HEK293 (cell line): Measurements from ENCODE around the gene DAND5.

Experiments
- CTCF ChIA-PET: fragments of 350-600 bp; formaldehyde crosslinking; extraction: SDS; loops from one replicate; lab custom pipeline; 2021; ENCODE audit warnings: antibody characterized with exemption; lab: Yijun Ruan, JAX
- POLR2A ChIA-PET: fragments of 300-600 bp; formaldehyde crosslinking; extraction: SDS; loops from one replicate; lab custom pipeline; 2020; ENCODE audit warnings: antibody characterized with exemption, inconsistent platforms; lab: Yijun Ruan, JAX
- H3K27ac ChIP-seq: fragments of 200-500 bp; sonication (Bioruptor generic); 2 replicates; pipeline ENCODE4 v1.5.1; 2014; ENCODE audit warnings: low read depth, low read length, control low read depth, inconsistent platforms; ENCODE audit errors: extremely low read depth
- H3K36me3 ChIP-seq, 2 experiments: fragments of 200-500 bp in 1 of 2; sonication (Bioruptor generic) in 1 of 2; 1 replicate in 1 of 2; 2 replicates in 1 of 2; pipeline ENCODE4 v1.5.1; 2014 to 2017; ENCODE audit warnings: inconsistent platforms in 2 of 2, low read length in 2 of 2; ENCODE audit not compliant: control insufficient read depth in 2 of 2, insufficient read depth in 1 of 2
- H3K4me1 ChIP-seq: fragments of 200-500 bp; sonication (Bioruptor generic); 2 replicates; pipeline ENCODE4 v1.5.1; 2014; ENCODE audit warnings: mild to moderate bottlenecking, low read length, inconsistent platforms; ENCODE audit not compliant: control insufficient read depth, insufficient read depth
- H3K4me3 ChIP-seq: 2 replicates; pipeline ENCODE4 v1.5.1; 2011; ENCODE audit warnings: low read depth, mild to moderate bottlenecking, control low read depth, low read length, moderate library complexity
- H3K9me3 ChIP-seq: fragments of 200-500 bp; sonication (Bioruptor generic); 2 replicates; pipeline ENCODE4 v1.5.1; 2014; ENCODE audit warnings: low read depth, low read length, inconsistent platforms; ENCODE audit not compliant: control insufficient read depth, insufficient read depth
- OSR2 ChIP-seq: fragments of 450-650 bp; formaldehyde crosslinking; IDR thresholded peaks from 2 replicates; pipeline ENCODE4 v1.5.1; 2016; ENCODE audit warnings: missing biosample characterization, missing genetic modification characterization
- PRDM1 ChIP-seq: fragments of 450-650 bp; formaldehyde crosslinking; IDR thresholded peaks from 2 replicates; pipeline ENCODE4; 2016; ENCODE audit warnings: missing biosample characterization, missing genetic modification characterization
- ZBTB48 ChIP-seq: fragments of 450-650 bp; formaldehyde crosslinking; IDR thresholded peaks from 2 replicates; pipeline ENCODE4 v1.5.1; 2016; ENCODE audit warnings: missing biosample characterization, missing genetic modification characterization
- ZBTB7A ChIP-seq: fragments of 450-650 bp; formaldehyde crosslinking; IDR thresholded peaks from 2 replicates; pipeline ENCODE4 v1.5.1; 2016; ENCODE audit warnings: low read depth, missing biosample characterization, missing genetic modification characterization
- ZFP69B ChIP-seq: fragments of 450-650 bp; formaldehyde crosslinking; IDR thresholded peaks from 2 replicates; pipeline ENCODE4 v1.5.1; 2016; ENCODE audit warnings: missing biosample characterization, missing genetic modification characterization
- ZNF133 ChIP-seq: fragments of 450-650 bp; formaldehyde crosslinking; IDR thresholded peaks from 2 replicates; pipeline ENCODE4 v1.5.1; 2016; ENCODE audit warnings: missing biosample characterization, missing genetic modification characterization
- ZNF18 ChIP-seq: fragments of 450-650 bp; formaldehyde crosslinking; IDR thresholded peaks from 2 replicates; pipeline ENCODE4 v1.5.1; 2016; ENCODE audit warnings: missing biosample characterization, missing genetic modification characterization
- ZNF223 ChIP-seq: fragments of 450-650 bp; formaldehyde crosslinking; IDR thresholded peaks from 2 replicates; pipeline ENCODE4 v1.5.1; 2016; ENCODE audit warnings: missing biosample characterization, missing genetic modification characterization
- ZNF366 ChIP-seq: fragments of 450-650 bp; formaldehyde crosslinking; conservative IDR thresholded peaks from 2 replicates; pipeline ENCODE4 v1.5.1; 2016; ENCODE audit warnings: missing biosample characterization, missing genetic modification characterization
- ZNF394 ChIP-seq: fragments of 450-650 bp; formaldehyde crosslinking; IDR thresholded peaks from 2 replicates; pipeline ENCODE4 v1.5.1; 2016; ENCODE audit warnings: missing biosample characterization, missing genetic modification characterization, mild to moderate bottlenecking, moderate library complexity, borderline replicate concordance
- ZNF426 ChIP-seq: fragments of 450-650 bp; formaldehyde crosslinking; IDR thresholded peaks from 2 replicates; pipeline ENCODE4 v1.5.1; 2017; ENCODE audit warnings: missing biosample characterization, missing genetic modification characterization, mild to moderate bottlenecking, inconsistent platforms, moderate library complexity
- ZNF521 ChIP-seq: fragments of 450-650 bp; formaldehyde crosslinking; IDR thresholded peaks from 2 replicates; pipeline ENCODE4 v1.5.1; 2017; ENCODE audit warnings: missing biosample characterization, mild to moderate bottlenecking, missing genetic modification characterization
- ZNF558 ChIP-seq: fragments of 450-650 bp; formaldehyde crosslinking; IDR thresholded peaks from 2 replicates; pipeline ENCODE4 v1.5.1; 2016; ENCODE audit warnings: missing biosample characterization, missing genetic modification characterization
- ZNF596 ChIP-seq: fragments of 450-650 bp; IDR thresholded peaks from 2 replicates; pipeline ENCODE4 v1.5.0; 2018; ENCODE audit warnings: missing biosample characterization, mild to moderate bottlenecking, missing genetic modification characterization, moderate library complexity
- ZNF600 ChIP-seq: fragments of 450-650 bp; formaldehyde crosslinking; IDR thresholded peaks from 2 replicates; pipeline ENCODE4 v1.5.1; 2016; ENCODE audit warnings: missing biosample characterization, missing genetic modification characterization
- ZNF623 ChIP-seq: fragments of 450-650 bp; formaldehyde crosslinking; IDR thresholded peaks from 2 replicates; pipeline ENCODE4 v1.5.1; 2016; ENCODE audit warnings: missing biosample characterization, missing genetic modification characterization
- ZNF629 ChIP-seq: fragments of 450-650 bp; formaldehyde crosslinking; IDR thresholded peaks from 2 replicates; pipeline ENCODE4 v1.5.1; 2017; ENCODE audit warnings: missing biosample characterization, missing genetic modification characterization
- ZNF704 ChIP-seq: fragments of 450-650 bp; formaldehyde crosslinking; IDR thresholded peaks from 2 replicates; pipeline ENCODE4 v1.5.1; 2016; ENCODE audit warnings: missing biosample characterization, missing genetic modification characterization
- ZNF707 ChIP-seq: fragments of 450-650 bp; formaldehyde crosslinking; IDR thresholded peaks from 2 replicates; pipeline ENCODE4 v1.5.1; 2016; ENCODE audit warnings: missing biosample characterization, missing genetic modification characterization
- ZNF76 ChIP-seq: fragments of 450-650 bp; formaldehyde crosslinking; IDR thresholded peaks from 2 replicates; pipeline ENCODE4; 2016; ENCODE audit warnings: low read depth, missing biosample characterization, missing genetic modification characterization, borderline replicate concordance
- ZNF785 ChIP-seq: fragments of 450-650 bp; formaldehyde crosslinking; IDR thresholded peaks from 2 replicates; pipeline ENCODE4 v1.5.1; 2016; ENCODE audit warnings: missing biosample characterization, missing genetic modification characterization

DAND5 gene

GRCh38 chr19:12997179-12997966 is 28.0 kb downstream of the DAND5 start:
- H3K4me1 ChIP-seq = no peaks in the 10 kb centered on the region
- H3K4me3 ChIP-seq = no peak overlapping the region
- ChIA-PET CTCF (interaction anchor here (2.5 kb wide), 1 partner anchor 64 kb away, joined by 11 read pairs; no protein-coding TSS in a partner anchor), POLR2A (no interaction called here)
- TF ChIP-seq ZNF521 (tag by site-specific recombination) (no peak), ZBTB48 (tag by site-specific recombination) (0 out of 2 replicates have a peak, but pooled peaks have one; percentile 16), ZNF18 (tag by site-specific recombination) (peak; percentile 62; the same call in 1 of the 2 replicates)
- peaks cover 0 to 6% of the 10 kb centered on the region in 2 experiments; a peak in 1 of 3 replicates for H3K36me3 ChIP-seq
- no peaks in the 10 kb centered on the region for H3K9me3 ChIP-seq
- no peak overlapping the region for H3K27ac ChIP-seq

GRCh38 chr19:12997967-12998940 is 28.9 kb downstream of the DAND5 start:
- CTCF ChIA-PET = interaction anchor here (0.6 to 2.5 kb wide), 3 partner anchors 14 to 63 kb away, joined by 3 to 11 read pairs (median 4); no protein-coding TSS in a partner anchor
- TF ChIP-seq ZNF596 (tag by site-specific recombination) (peak; percentile 79), ZNF394 (tag by site-specific recombination) (no peak), ZNF707 (tag by site-specific recombination) (no peak), ZNF785 (tag by site-specific recombination) (no peak), ZNF133 (tag by site-specific recombination) (no peak), ZNF223 (tag by site-specific recombination) (no peak), ZNF18 (tag by site-specific recombination) (peak; percentile 68), ZNF558 (tag by site-specific recombination) (no peak), ZNF704 (tag by site-specific recombination) (no peak), ZNF600 (tag by site-specific recombination) (peak; percentile 30; the same call in 1 of the 2 replicates), ZNF426 (tag by site-specific recombination) (no peak), OSR2 (no peak), ZNF366 (tag by site-specific recombination) (peak; percentile 48; the same call in 1 of the 2 replicates), ZFP69B (tag by site-specific recombination) (no peak), PRDM1 (tag by site-specific recombination) (peak; percentile 32; the same call in 1 of the 2 replicates), ZNF76 (no peak), ZNF623 (tag by site-specific recombination) (no peak), ZBTB7A (tag by site-specific recombination) (no peak), ZNF629 (tag by site-specific recombination) (no peak)
- POLR2A ChIA-PET = no interaction called here
- H3K27ac ChIP-seq = no peak overlapping the region
- no peaks in the 10 kb centered on the region for H3K9me3 ChIP-seq
- peaks cover 0 to 6% of the 10 kb centered on the region in 2 experiments; a peak in 1 of 3 replicates for H3K36me3 ChIP-seq
- H3K4me3 ChIP-seq = no peak overlapping the region
- H3K4me1 ChIP-seq = no peaks in the 10 kb centered on the region
